Bronchial epithelial cell (primary cell): Measurements from ENCODE around the gene PKD1L1. TPM values are rescaled to one million over a fixed set of nuclear protein-coding genes. Genes with fewer than 3 reads are reported as not detected.
A peak's percentile ranks its signal among the peaks of the same experiment; 100 is the strongest.

Source experiments
- DNase-seq: peaks from one replicate; pipeline ENCODE4 v3.0.0-alpha.2; 2010; ENCODE audit warnings: low read depth
- FAIRE-seq: peaks from 2 replicates; lab custom pipeline; 2011; peaks lifted over from hg19 to GRCh38; lab: Jason Lieb, UNC
- H3K27me3 ChIP-seq: 2 replicates; pipeline ENCODE4 v1.5.1; 2011; ENCODE audit warnings: low read length; ENCODE audit not compliant: control insufficient read depth, insufficient read depth
- H3K36me3 ChIP-seq: 2 replicates; pipeline ENCODE4 v1.5.1; 2011; ENCODE audit warnings: low read length; ENCODE audit not compliant: control insufficient read depth, insufficient read depth
- H3K4me3 ChIP-seq: 2 replicates; pipeline ENCODE4 v1.5.1; 2011; ENCODE audit warnings: mild to moderate bottlenecking, low read depth, low read length, control low read depth
- total RNA-seq: library from RNA; depleted of rRNA; stranded (reverse); fragments of >200 nt; gene quantifications from 2 replicates; pipeline ENCODE4 v1.2.1, GENCODE V29; 2014
- TF ChIP-seq, protein P1 (sequence below): IDR thresholded peaks from 2 replicates; pipeline ENCODE4 v1.5.1; 2011; ENCODE audit warnings: mild to moderate bottlenecking, moderate library complexity, low read length, control low read depth, inconsistent platforms; ENCODE audit not compliant: insufficient read depth, severe bottlenecking

PKD1L1 gene
- total RNA-seq, 1 donor from 2014 or later, result under 0.01 TPM

DNA sequence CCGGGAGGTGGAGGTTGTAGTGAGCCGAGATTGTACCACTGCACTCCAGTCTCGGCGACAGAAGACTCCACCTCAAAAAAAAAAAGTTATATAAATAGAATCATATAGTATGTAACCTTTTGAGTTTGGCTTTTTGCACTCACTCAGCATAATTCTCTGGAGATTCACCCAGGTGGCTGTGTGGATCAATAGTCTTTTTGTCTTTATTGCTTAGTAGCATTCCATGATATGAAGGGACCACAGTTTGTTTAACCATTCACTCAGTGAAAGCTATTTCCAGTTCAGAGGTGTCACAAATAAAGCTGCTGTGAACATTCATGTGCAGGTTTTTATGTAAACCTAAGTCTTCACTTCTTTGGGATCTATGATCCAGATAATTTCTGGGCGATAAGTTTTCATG lies 167.7 kb downstream of the PKD1L1 start:
- H3K27me3 ChIP-seq, result no peaks in the 10 kb centered on the region
- TF ChIP-seq, protein P1, sequence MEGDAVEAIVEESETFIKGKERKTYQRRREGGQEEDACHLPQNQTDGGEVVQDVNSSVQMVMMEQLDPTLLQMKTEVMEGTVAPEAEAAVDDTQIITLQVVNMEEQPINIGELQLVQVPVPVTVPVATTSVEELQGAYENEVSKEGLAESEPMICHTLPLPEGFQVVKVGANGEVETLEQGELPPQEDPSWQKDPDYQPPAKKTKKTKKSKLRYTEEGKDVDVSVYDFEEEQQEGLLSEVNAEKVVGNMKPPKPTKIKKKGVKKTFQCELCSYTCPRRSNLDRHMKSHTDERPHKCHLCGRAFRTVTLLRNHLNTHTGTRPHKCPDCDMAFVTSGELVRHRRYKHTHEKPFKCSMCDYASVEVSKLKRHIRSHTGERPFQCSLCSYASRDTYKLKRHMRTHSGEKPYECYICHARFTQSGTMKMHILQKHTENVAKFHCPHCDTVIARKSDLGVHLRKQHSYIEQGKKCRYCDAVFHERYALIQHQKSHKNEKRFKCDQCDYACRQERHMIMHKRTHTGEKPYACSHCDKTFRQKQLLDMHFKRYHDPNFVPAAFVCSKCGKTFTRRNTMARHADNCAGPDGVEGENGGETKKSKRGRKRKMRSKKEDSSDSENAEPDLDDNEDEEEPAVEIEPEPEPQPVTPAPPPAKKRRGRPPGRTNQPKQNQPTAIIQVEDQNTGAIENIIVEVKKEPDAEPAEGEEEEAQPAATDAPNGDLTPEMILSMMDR, result no peak
- no peak overlapping the region for H3K4me3 ChIP-seq
- FAIRE-seq (no peak), DNase-seq (no peak)
- no peaks in the 10 kb centered on the region for H3K36me3 ChIP-seq

DNA sequence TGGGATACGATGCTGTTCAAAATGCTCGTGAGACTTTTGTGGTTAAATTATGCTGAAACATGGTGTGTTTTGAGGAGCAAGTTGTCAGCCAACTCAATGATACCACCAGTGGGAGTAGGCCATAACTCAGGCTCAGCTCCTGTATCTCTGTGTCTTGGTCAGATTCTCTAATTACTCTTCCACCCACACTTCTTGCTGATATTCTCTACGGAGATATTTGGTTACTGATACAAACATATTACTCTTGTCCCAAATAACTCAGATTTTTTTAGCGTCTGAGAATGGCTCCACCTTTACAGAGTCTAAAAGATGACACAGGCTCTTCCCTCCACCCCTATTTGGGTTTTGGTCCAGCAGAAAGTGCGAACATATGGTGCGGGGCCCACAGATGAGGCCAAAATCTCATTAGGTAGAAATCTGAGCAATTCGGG lies 168.9 kb downstream of the PKD1L1 start:
- no peak for FAIRE-seq
- Histone ChIP-seq H3K4me3 (no peak overlapping the region), H3K27me3 (no peaks in the 10 kb centered on the region), H3K36me3 (no peaks in the 10 kb centered on the region)
- DNase-seq, result no peak
- TF ChIP-seq, protein P1, result no peak

DNA sequence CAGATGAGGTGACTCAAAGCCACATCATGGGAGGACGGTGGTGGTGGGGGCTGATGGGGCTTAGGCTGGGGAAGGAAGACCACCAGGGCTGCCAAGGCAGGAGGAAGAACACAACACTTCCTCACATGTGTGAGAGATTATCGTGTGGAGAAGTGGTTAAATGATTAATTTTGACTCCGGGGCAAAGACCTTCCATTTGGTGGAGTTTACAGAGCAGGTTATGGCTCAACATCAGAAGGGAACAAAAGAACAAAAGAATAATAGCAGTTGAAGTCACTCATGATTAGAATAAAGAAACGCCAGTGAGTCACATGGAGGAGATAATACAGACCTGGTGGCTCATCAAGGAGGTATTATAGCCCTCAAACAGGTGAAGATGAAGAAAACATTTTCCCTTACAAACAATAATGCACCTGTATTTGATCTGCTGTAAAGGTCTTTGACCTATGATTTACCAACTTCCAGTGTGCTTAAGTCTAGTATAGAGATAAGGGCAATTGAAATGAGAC lies 170.1 kb downstream of the PKD1L1 start:
- TF ChIP-seq, protein P1, result no peak
- Histone ChIP-seq H3K27me3 (no peaks in the 10 kb centered on the region), H3K36me3 (no peaks in the 10 kb centered on the region), H3K4me3 (no peak overlapping the region)
- FAIRE-seq (no peak), DNase-seq (peak; percentile 82)

DNA sequence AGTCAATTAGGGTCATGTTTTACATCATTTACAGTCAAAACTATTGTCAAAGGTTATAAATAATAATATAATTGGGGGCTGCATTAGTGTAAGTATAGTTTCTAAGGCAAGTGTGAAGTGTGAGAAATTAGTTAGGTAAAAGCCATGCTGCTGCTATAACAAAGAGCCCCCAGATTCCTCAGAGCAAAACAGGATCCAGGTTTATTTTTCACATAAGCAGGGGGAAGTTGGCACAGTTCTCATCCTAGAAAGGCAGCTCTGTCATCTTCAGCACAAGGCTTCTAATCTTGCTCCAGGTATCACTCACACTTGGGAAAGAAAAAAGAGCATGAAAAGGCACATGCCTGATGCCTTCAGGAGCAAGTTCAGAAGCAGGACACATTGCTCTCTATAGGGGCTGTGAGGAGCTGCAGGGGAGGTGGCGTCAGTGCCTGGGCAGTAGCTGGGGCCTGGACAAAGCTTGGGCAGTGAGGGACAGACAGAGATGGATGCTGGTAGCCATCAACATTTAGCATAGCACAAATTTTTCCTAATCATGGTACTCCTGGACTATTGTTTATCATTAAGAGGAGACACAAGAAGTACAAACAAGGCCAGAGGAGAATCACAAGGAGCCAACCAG lies 170.6 kb downstream of the PKD1L1 start:
- Histone ChIP-seq H3K4me3 (no peak overlapping the region), H3K27me3 (no peaks in the 10 kb centered on the region), H3K36me3 (no peaks in the 10 kb centered on the region)
- TF ChIP-seq, protein P1, result no peak
- FAIRE-seq (no peak), DNase-seq (no peak)

DNA sequence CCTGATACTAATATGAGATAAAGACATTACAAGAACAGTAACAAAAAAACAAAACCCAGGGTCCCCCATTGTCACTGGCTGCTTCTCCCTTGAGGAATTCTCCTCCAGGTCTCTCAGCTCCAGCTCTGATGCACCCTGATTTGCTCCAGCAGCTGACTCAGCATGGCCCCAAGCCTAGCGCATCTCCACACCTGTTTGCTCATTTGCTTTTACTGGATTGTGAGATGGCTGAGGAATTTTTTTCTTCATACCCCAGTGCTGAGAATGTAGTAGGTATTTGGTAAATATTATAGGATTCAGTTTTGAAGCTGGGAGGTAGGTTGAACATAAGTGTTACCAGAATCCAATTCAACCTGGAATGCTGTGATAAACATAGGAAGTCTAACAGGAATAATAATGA lies 171.9 kb downstream of the PKD1L1 start:
- DNase-seq (no peak), FAIRE-seq (no peak)
- no peaks in the 10 kb centered on the region for H3K36me3 ChIP-seq

More for the DNA sequence above, 171.9 kb downstream of the PKD1L1 start:
- TF ChIP-seq, protein P1, result no peak
- H3K4me3 ChIP-seq, result no peak overlapping the region
- H3K27me3 ChIP-seq, result no peaks in the 10 kb centered on the region
